ENCODE data around the gene ITPRIPL2.

The ITPRIPL2 gene

DNA sequence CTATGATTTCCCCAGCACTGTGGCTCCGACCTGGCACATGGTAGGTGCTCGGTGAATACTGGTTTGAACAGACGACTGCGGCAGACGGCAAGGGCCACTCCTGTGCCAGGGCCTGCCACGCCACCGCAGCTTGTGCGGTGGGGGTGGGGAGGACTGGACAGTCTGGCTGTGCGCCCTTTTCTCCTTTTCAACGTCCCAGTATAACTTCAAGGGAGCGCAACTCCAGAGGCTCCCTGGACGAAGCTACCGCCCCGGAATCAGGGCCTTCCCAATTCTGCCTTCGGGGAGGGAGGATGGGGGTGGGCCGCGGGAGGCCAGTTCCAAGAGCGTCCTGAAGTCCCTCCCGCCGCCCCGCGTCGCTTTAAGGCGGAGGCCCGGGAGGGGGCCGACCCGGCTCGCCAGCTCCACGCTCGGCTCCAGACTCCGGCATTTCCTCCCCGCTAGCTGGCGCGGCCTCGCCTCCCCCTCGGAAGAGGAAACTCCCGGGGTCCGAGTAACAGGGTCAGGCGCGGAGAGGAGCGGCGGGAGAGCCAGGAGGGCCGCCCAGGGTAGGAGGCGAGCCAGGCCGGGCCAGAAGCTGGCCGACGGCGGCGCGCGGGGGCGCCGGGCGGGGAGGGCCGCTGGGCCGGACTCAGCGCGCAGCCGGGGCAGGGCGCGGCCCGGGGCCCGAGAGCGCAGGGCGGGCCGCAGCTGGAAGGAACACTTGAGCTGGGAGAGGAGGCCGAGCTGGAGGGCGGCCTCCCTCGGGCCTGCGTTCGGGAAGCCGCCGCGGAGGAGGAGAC lies at the start of gene ITPRIPL2:
Gene ITPRIPL2, plus strand, starts transcription at position 388 of the 782 bp plus-strand sequence. CDS start 498 bp downstream, outside the sequence.
- DNase-seq = peak; percentile 91

DNA sequence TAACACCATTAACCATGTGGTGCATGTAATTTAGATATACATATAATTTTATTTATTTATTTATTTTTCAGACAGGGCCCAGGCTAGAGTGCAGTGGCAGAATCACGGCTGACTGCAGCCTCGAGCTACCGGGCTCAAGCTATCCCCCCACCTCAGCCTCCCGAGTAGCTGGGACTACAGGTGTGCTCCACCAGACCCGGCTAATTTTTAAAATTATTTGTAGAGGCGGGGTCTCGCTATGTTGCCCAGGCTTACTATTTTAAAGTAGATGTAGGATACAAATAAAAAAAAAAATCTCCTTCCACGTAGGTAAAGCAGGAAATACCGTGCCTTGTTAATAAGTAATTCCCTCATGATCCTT lies 46.8 kb upstream of the ITPRIPL2 start:
- DNase-seq = no peak

DNA sequence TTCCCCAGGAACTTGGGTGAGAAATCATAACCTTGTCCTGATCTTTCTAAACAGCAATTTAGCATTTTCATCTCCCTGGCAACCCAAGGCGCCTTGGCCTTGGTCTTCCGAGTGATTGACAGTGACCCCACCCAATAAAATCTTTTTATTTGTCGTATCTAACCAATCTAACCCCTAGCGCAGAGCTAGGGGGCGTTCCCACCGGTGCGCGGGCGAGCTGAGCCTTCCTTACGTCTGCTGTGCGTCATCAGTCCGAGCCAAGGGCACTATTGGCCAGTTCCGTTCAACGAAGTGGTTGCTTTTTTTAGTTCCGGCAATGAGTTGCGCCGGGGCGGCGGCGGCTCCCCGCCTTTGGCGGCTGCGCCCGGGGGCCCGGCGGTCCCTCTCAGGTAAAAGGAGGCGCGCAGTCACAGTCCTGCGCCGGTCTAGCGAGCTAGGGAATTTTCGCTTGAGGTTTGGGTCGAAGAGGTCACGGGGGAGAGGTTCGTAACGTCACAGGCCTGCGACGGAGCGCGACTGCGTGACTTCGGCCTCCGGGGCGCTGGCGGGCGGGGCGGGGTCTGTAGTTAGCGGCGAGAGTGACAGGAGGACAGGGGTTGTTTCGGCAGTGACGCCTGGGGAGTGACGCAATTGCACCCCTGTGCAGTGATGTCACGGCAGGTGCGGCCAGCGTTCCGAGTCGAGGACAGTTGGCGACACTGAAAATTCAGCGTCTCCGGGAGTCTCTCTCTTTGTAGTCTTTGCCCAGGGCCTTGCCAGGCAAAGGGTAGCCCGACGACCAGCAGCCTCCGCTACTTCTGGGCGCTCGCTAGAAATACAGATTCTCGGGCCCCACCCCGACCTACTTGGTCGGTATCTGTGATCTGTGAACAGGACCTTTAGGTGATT lies 46.2 kb upstream of the ITPRIPL2 start, which contains the start of gene COQ7:
Gene COQ7, plus strand, starts transcription at position 266 of the 888 bp plus-strand sequence. Its CDS starts 51 bp downstream, at position 317.
- peak; percentile 100 for DNase-seq

DNA sequence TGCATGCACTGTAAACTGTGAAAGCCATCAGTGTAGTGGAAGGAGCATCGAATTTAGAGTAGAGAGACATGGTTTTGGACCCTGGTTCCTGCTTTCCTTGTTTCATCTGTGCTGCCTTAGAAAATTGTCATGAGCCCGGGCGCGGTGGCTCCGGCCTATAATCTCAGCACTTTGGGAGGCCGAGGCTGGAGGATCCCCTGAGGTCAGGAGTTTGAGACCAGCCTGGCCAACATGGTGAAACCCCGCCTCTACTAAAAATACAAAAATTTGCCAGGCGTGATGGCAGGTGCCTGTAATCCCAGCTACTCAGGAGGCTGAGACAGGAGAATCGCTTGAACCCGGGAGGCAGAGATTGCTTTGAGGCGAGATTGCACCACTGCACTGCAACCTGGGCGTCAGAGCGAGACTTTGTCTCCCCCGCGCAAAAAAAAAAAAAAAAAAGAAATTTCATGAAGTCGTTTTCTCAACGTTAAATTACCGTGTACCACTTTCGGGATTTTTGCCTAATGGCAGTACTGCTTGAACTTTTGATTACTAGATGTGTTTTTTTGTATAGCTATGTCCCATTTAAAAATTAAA lies 45.4 kb upstream of the ITPRIPL2 start:
- no peak for DNase-seq

DNA sequence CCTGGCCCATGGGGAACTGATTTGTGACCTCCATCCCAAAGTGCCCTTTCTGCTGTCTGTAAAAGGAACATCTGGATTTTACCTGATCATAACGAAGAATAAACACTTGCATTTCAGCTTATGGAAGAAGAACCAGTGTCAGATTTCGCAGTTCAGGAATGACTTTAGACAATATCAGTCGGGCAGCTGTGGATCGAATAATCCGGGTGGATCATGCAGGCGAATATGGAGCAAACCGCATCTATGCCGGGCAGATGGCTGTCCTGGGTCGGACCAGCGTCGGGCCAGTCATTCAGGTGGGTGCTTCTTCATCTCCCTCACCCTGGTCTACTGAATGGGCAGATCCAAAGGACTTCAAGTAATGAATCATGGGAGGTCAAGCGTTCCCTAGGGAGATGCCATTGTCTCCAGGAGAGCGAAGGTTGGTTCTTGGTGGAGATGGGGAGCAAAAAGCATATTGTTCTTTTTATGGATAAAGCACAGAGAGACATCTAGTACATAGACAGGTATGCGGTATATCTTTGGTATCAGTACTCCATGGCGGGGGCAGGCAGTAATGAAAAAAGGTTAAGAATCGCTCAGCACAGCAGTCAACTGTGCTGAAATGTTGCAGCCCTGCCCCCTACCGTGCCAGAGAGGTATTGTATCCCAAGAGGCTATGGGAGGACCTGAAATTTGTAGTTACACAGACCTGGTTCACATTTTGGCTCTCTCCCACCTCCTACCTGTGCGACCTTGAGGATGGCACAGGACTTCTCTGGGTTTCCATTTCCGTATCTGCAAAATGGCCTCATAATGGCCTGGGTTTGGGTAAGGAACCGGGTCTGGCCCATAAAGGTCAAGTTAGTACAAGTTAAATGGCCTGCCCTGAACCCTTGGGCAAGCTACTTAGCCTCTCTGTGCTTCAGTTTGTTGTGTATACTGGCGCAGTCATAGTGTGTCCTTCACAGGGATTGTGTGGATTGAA lies 41.7 kb upstream of the ITPRIPL2 start:
- DNase-seq = peak; percentile 47

DNA sequence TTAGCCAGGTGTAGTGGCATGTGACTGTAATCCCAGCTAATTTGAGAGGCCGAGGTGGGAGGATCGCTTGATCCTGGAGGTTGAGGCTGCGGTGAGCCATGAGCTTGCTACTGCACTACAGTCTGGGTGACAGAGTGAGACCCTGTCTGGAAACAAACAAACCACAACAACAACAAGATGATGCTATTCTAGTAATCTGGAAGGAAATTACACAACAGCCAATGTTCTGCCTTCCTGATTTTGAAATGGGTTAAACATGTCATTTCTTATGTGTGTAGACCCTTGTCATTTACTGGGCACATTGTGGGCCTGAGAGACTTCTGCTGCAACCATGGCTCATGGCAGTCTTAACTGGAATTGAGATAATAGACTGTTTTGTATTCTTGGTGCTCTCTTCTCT lies 40.4 kb upstream of the ITPRIPL2 start:
- no peak for DNase-seq

DNA sequence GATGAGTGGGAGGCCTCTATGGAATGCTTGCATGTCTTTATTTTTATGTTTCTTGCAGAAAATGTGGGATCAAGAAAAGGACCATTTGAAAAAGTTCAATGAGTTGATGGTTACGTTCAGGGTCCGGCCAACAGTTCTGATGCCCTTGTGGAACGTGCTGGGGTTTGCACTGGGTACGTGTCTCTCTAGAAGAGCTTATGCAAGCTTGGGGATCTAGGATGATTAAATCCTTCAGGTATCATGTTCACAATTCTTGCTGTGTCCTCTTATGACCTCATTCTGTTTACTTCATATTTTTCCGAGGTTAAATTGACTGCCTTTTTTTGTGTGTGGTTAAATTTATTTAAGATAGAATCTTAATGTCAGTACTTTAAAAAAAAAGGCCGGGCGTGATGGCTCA lies 39.9 kb upstream of the ITPRIPL2 start:
- DNase-seq = no peak

DNA sequence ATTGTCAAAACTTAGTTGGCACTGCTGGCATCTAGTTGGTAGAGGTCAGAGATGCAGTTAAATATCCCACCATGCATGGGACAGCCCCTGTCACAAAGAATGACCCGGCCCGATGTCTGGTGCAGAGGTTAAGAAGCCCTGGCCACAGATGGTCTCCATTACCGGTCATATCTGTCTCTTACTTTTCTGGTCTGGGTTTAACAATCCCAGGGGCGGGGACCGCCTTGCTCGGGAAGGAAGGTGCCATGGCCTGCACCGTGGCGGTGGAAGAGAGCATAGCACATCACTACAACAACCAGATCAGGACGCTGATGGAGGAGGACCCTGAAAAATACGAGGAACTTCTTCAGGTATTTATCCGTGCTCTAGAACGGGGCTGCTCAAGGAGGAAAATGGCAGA lies 38.3 kb upstream of the ITPRIPL2 start:
- DNase-seq = no peak

DNA sequence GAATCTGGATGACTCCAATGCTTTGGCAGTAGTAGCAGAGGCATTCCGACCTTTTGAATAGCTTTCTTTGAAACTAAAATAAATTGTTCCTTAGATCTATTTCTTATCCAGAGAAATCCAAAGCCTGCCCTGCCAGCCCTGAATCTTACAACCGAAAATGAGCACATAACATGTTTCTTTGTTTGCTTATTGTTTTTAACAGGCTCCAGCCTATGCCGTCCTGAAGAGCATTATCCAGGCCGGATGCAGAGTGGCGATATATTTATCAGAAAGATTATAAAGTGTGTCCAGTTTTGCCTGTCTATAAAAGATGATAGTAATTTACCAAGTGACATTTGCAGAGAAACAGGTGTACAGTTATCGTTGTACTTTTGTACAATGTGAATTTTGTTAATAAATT lies 35.9 kb upstream of the ITPRIPL2 start:
- DNase-seq = no peak

DNA sequence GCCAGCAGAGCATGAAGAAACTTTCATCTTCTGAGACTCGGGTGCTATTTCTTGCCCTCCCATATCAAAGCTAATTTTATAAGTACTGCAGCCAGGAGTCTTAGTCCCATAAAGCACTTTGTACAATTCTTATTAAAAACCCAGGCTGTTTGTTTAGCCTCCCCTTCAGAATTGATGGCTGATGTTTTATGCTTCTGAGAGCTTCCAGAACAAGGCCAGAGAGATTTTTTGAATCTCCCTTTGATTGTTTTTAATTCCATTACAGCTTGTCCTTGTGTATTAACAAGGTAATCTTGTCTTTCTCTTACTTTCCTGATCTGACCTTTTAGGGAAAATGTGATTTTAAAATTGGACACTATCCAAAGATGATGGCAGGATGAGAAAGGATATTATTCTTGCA lies 30.1 kb upstream of the ITPRIPL2 start:
- DNase-seq = no peak

DNA sequence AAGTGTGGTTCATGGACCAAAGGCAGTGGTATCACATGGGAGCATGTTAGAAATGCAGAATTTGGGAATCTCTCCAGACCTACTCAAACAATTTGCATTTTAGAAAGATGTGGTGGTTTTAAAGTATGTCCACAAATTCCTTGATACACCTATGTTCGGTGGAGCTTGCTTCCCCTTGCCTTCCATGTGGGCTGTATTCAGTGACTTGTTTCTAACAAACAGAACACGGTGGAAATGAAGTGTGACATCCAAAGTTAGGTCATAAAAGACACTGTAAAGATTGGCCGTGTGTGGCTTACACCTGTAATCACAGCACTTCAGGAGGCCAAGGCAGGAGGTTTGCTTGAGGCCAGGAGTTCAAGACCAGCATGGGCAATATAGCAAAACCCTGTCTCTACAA lies 29.6 kb upstream of the ITPRIPL2 start:
- DNase-seq = no peak

DNA sequence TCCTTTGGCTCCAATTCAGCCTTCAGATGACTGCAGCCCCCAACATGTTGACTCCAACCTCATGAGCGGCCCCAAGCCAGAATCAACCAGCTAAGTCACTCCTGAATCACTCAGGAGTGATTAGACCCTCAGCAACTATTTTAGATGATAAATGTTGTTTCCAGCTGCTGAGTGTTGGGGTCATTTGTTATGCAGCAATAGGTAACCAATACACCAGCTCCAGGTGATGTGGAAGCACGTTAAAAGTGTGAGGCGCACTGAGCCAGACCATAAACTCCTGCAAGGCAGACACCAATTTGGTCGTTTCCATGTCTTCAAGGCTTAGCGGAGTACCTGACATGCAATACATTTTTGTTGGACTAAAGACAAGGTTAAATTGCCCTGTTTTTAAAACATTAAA lies 28.9 kb upstream of the ITPRIPL2 start:
- DNase-seq = no peak

DNA sequence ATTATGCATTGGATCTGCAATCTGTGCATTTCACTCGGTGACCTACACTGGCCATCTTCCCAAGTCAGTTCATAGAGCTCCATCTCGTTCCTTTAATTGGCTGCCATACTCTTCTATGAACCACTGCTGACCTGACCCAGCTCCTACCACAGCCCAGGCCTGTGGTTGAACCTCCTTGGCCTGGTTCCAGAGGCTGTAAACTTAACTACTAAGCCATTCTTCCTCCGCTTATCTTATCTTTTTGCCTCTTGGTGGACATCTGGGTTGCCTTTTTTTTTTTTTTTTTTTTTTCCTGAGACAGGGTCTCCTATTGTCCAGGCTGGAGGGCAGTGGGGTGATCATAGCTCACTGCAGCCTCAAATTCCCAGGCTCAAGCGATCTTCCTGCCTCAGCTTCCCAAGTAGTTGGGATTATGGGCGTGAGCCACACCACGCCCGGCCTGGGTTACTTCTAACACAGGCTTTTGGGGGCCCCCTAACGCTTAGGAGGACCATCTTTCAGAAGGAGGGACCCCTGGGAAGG lies 28.0 kb upstream of the ITPRIPL2 start:
- DNase-seq = no peak

DNA sequence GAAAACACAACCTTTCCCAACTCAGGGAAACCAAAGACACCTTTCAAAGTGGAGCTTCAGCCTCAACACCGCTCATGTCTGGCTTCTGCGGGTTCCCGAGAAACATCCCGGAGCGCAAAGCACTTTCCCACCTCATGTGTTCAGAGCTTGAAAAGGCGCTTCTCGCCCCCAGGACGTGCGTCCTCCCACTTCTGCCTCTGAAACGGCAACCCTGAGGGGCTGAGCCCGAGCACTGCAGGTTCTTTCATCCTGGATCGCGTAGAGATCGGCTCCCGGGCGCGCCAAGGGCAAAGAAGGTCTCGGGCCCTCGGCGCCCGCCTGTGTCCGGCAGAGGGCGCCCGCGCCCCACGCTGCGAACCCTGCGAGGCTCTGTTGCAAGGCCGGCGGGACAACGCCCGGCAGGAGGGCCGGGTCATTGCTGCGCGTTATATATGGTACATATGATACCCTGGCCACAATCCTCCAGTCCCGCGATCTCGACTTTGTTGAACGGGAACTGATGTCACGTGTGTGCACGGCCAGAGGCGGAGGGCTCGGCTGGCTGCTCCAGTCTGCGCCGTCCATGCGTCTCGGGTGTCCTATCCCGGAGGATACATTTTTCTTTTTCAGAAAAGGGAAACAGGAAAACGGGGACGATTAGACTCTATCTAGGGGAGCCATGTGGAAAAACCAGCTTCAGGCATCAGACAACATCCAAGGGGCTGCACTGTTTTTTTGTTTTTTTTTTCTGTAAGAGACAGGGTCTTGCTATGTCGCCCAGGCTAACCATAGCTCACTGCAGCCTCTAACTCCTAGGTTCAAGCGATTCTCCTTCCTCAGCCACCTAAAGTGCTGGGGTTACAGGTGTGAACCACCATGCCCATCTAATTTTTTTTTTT lies 27.2 kb upstream of the ITPRIPL2 start:
- peak; percentile 93 for DNase-seq

DNA sequence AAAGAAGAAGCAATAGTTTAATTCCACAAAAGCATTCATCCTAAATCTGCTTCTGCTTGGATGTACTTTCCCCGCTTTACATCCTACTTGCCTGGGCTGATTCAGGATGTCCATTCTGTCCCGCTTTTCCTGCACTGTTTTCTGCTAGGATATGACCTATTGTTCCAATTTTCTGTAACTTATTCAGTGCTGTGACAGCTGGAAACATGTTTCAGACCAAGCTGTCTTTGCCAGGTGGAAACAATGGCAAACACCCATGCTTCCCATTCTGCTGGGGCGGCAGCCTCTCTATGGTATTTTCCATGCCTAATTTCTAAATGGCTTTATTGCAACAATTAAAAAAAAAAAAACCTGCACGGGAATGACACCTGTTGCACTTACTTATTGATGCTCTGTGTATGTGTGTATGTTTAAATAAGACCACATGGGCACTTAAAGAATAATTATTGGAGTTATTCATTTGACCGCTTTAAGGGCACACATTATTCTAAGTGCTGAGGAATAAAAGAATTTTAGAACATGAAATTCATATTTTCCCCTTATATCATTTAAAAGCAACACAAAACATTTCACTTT lies 25.3 kb upstream of the ITPRIPL2 start:
- no peak for DNase-seq

DNA sequence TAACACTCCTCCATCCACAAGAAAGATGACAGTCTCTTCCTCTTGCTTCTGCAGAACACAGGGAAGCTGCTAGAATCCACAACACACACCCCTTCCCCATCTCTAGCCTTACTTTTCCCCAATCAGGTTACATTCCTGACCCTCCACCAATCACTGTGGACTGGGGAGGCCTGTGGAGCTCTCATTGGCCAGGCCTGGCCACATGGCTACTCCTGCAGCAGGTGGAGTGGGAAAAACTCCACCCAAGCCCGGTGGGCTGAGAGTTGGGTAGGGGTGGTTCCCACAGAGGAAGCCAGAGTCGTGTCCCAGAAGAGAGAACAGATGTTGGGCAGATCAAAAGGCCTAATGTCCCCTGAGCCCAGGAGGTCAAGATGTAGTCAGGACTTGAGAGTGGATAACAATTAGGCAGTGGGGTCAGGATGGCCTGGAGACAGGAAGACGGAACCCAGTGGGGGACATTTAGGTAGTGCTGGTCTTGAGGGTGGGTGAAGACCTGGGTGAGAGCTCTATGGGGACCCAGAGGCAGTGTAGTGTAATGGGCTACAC lies 24.3 kb upstream of the ITPRIPL2 start:
- no peak for DNase-seq

DNA sequence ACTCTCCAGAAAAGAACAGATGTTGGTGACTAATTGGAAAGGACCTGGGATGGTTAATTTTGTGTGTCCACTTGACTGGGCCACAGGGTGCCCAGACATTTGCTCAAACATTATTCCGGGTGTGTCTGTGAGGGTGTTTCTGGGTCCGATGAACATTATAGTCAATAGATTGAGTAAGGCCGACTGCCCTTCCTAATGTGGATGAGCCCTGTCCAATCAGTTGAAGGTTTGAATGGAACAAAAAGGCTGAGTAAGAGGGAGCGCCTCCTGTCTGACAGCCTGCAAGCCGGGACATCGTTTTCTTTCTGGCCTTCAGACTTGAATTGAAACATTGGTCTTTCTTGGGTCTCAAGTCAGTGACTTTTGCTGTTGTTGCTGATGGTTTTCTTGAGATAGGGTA lies 22.8 kb upstream of the ITPRIPL2 start:
- no peak for DNase-seq

DNA sequence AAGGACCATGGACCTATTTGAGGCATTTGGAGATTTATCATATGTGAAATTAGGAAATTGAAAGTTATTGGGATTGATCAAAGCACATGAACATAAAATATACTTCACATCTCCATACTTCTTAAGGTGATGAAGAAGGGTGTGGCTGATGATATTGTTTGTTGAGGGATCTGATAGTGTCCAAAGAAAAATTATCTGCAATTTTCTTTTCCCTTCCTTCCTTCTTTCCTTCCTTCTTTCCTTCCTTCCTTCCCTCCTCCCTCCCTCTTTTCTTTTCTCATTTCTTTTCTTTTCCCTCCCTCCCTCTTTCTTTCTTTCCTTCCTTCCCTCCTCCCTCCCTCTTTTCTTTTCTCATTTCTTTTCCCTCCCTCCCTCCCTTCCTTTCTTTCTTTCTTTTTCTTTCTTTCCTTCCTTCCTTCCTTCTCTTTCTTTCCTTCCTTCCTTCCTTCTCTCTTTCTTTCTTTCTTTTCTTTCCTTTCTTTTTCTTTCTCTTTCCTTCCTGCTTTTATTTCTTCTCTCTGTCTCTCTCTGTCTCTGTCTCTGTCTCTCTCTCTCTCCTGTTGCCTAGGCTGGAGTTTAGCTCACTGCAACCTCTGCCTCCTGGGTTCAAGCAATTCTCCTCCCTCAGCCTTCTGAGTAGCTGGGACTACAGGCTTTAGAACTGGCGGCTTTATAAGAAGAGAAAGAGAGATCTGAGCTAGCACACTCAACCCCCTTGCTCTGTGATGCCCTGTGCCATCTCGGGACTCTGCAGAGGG lies 20.9 kb upstream of the ITPRIPL2 start:
- DNase-seq = no peak

Measured in fibroblast of skin of right biceps (primary cell).